ENCODE results near the gene ST8SIA5. TPM values are rescaled to one million over a fixed set of nuclear protein-coding genes. Genes with fewer than 3 reads are reported as not detected.

The ST8SIA5 gene
- total and polyA plus RNA-seq, 4 donors, result 0.06 to 0.09 (median 0.08) TPM

DNA sequence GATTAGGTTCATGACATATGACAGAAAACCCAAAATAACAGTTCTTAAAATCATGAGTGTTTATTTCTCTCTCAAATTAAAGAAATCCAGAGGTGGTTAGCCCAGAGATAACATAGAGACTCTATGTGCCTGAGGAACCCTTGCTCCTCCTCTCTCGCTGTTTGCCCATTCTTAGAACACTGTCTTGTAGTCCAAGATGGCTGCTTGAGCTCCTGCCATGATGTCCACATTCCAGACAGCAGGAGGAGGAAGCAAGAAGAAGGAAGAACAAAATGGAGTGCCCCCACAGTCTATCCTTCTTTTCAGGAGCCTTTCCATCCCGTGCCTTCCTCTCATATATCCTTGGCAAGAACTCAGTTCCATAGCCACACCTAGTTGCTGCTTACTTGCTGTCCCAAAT is 13.9 kb upstream of the ST8SIA5 start:
- Histone ChIP-seq H3K36me3 (ENCODE audit: control insufficient read depth in 4 of 4, insufficient read depth in 4 of 4, low read length in 4 of 4) (no peaks in the 10 kb centered on the region), H3K4me1 (ENCODE audit: control insufficient read depth in 5 of 5, insufficient read depth in 5 of 5, low read length in 5 of 5) (peaks cover 0 to 7% (median 6%) of the 10 kb centered on the region in 5 donors), H3K27ac (ENCODE audit: low read depth in 1 of 2, low read length in 1 of 2) (no peak overlapping the region), H3K9me3 (ENCODE audit: control insufficient read depth in 4 of 4, insufficient read depth in 3 of 4, low read length in 3 of 4) (peaks cover 0 to 1% (median 0%) of the 10 kb centered on the region in 4 donors), H3K4me3 (no peak overlapping the region), H3K9ac (ENCODE audit: insufficient read depth in 1 of 2, low read length in 2 of 2) (no peak overlapping the region), H3K27me3 (ENCODE audit: control insufficient read depth in 3 of 3, insufficient read depth in 3 of 3, low read length in 2 of 3) (no peaks in the 10 kb centered on the region)
- TF ChIP-seq, protein P1, sequence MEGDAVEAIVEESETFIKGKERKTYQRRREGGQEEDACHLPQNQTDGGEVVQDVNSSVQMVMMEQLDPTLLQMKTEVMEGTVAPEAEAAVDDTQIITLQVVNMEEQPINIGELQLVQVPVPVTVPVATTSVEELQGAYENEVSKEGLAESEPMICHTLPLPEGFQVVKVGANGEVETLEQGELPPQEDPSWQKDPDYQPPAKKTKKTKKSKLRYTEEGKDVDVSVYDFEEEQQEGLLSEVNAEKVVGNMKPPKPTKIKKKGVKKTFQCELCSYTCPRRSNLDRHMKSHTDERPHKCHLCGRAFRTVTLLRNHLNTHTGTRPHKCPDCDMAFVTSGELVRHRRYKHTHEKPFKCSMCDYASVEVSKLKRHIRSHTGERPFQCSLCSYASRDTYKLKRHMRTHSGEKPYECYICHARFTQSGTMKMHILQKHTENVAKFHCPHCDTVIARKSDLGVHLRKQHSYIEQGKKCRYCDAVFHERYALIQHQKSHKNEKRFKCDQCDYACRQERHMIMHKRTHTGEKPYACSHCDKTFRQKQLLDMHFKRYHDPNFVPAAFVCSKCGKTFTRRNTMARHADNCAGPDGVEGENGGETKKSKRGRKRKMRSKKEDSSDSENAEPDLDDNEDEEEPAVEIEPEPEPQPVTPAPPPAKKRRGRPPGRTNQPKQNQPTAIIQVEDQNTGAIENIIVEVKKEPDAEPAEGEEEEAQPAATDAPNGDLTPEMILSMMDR (IDR thresholded peaks at IDR 0.05; ENCODE audit: control extremely low read depth, extremely low read depth), result no peak
- ATAC-seq (ENCODE audit: insufficient read depth, low FRiP score), result no peak
- WGBS, 2 donors, result 70 to 88% methylated on average over 2 of the region's 2 CpGs
- no peak for DNase-seq

DNA sequence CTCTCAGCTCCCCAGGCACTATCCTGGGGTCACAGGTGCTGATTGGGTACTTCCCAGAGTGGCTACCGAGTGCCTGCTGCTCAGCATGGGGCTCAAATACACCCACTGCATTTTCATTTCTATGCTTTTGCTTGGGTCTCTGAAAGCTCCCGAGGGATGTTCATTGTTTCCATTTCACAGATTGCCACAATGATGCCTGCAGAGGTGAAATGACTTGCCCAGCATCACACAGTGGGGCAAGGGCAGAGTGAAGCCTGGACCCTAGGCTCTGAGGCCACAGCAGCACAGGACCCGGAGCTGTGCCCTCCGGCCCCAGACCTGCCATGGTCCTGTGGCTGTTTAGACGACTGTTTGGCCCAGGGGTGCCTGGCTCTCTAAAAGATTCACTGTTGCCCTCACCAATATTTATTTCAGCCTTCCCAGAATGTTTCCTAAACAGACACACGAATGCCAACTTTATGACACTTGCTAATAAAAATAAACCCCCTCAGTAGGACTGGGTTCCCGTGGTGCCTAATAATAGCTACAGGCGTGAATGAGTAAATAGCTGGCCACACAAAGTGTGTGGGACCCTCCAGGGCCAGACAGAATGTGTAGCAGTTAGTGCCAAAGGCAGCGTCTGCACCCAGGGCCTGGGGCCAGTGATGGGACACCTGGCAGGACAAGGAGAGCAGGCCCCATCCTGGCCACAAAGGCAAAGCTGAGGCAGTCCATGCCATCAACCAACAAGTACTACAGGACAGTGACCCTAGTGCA is 11.5 kb upstream of the ST8SIA5 start:
- H3K4me1 ChIP-seq (ENCODE audit: control insufficient read depth in 5 of 5, insufficient read depth in 5 of 5, low read length in 5 of 5), result peaks cover 0 to 7% (median 6%) of the 10 kb centered on the region in 5 donors
- TF ChIP-seq, protein P1 (IDR thresholded peaks at IDR 0.05; ENCODE audit: control extremely low read depth, extremely low read depth), result no peak
- WGBS, 2 donors, result 71 to 84% methylated on average over 9 of the region's 9 CpGs
- H3K4me3 ChIP-seq, result no peak overlapping the region
- ATAC-seq (ENCODE audit: insufficient read depth, low FRiP score), result no peak
- no peak overlapping the region for H3K27ac ChIP-seq (ENCODE audit: low read depth in 1 of 2, low read length in 1 of 2)
- H3K27me3 ChIP-seq (ENCODE audit: control insufficient read depth in 3 of 3, insufficient read depth in 3 of 3, low read length in 2 of 3), result peaks cover 0 to 8% (median 7%) of the 10 kb centered on the region in 3 donors
- H3K9ac ChIP-seq (ENCODE audit: insufficient read depth in 1 of 2, low read length in 2 of 2), result no peak overlapping the region
- H3K9me3 ChIP-seq (ENCODE audit: control insufficient read depth in 4 of 4, insufficient read depth in 3 of 4, low read length in 3 of 4), result peaks cover 0 to 1% (median 0%) of the 10 kb centered on the region in 4 donors
- DNase-seq, result no peak
- H3K36me3 ChIP-seq (ENCODE audit: control insufficient read depth in 4 of 4, insufficient read depth in 4 of 4, low read length in 4 of 4), result no peaks in the 10 kb centered on the region

DNA sequence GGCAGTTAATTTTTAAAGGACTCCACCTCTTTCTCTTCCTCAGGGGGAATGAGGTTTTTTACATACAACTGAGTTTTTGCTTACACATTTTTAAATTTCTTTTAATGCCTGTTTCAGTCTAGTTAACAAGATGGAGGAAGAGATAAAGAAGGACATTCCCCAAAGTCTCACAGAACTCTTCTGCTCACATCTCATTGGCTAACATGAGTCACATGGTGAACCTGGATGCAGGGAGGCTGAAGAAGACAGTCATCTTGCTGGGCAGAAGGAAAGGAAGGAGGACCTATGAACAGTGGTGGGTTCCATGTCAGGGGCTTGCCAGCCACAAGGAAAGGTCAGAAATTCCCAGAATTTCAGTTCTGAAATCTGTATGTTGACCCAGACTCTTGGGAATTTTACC is 10.4 kb upstream of the ST8SIA5 start:
- no peak for ATAC-seq (ENCODE audit: insufficient read depth, low FRiP score)
- H3K27ac ChIP-seq (ENCODE audit: low read depth in 1 of 2, low read length in 1 of 2), result no peak overlapping the region
- peaks cover 0 to 7% (median 6%) of the 10 kb centered on the region in 5 donors for H3K4me1 ChIP-seq (ENCODE audit: control insufficient read depth in 5 of 5, insufficient read depth in 5 of 5, low read length in 5 of 5)
- H3K9me3 ChIP-seq (ENCODE audit: control insufficient read depth in 4 of 4, insufficient read depth in 3 of 4, low read length in 3 of 4), result peaks cover 0 to 1% (median 0%) of the 10 kb centered on the region in 4 donors
- TF ChIP-seq, protein P1 (IDR thresholded peaks at IDR 0.05; ENCODE audit: control extremely low read depth, extremely low read depth), result no peak
- no peak for DNase-seq
- H3K4me3 ChIP-seq, result no peak overlapping the region
- peaks cover 0 to 16% (median 15%) of the 10 kb centered on the region in 3 donors for H3K27me3 ChIP-seq (ENCODE audit: control insufficient read depth in 3 of 3, insufficient read depth in 3 of 3, low read length in 2 of 3)
- H3K9ac ChIP-seq (ENCODE audit: insufficient read depth in 1 of 2, low read length in 2 of 2), result no peak overlapping the region
- no peaks in the 10 kb centered on the region for H3K36me3 ChIP-seq (ENCODE audit: control insufficient read depth in 4 of 4, insufficient read depth in 4 of 4, low read length in 4 of 4)
